ENCODE measurements around the gene ERC2.

Gene ERC2

DNA sequence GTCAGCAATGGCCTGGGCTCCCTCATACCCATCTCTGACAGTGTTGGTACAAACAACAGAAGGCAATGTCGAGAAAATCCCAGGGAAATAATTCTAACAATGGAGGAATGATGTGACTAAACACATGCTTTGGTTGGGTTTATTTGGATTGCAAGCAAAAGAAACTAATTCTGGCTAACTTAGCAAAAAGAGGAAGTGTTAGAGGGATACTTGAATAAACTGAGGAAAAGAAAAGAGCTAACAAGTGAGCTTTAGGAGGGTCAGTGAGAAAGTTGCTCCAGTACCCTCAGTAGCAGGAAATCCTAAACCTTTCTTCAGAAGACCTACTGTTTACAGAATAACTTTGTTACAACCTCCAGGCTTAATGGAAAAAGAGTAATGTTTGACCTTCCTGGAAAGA is 716.5 kb downstream of the ERC2 start:
- no peaks in the 10 kb centered on the region for H3K36me3 ChIP-seq (ENCODE audit: control insufficient read depth in 2 of 2, insufficient read depth in 1 of 2, low read length in 2 of 2)
- no peaks in the 10 kb centered on the region for H3K9me3 ChIP-seq (ENCODE audit: control insufficient read depth, insufficient read depth, low read depth, low read length)
- H3K27ac ChIP-seq (ENCODE audit: extremely low read depth, low read depth, low read length): no peak overlapping the region
- CTCF ChIA-PET: interaction anchor here (0.6 kb wide), 2 partner anchors 292 to 1001 kb away, joined by 3 read pairs; no protein-coding TSS in a partner anchor
- H3K4me1 ChIP-seq (ENCODE audit: control insufficient read depth, insufficient read depth, low read length): no peaks in the 10 kb centered on the region
- POLR2A ChIA-PET: no interaction called here
- TF ChIP-seq ZNF10 (tag by site-specific recombination; IDR thresholded peaks at IDR 0.05) (no peak), ZNF23 (tag by site-specific recombination; IDR thresholded peaks at IDR 0.05; ENCODE audit: borderline replicate concordance) (no peak), ZNF202 (tag by site-specific recombination; IDR thresholded peaks at IDR 0.05; ENCODE audit: borderline replicate concordance) (no peak)
- H3K4me3 ChIP-seq (ENCODE audit: low read depth, low read length): no peak overlapping the region

DNA sequence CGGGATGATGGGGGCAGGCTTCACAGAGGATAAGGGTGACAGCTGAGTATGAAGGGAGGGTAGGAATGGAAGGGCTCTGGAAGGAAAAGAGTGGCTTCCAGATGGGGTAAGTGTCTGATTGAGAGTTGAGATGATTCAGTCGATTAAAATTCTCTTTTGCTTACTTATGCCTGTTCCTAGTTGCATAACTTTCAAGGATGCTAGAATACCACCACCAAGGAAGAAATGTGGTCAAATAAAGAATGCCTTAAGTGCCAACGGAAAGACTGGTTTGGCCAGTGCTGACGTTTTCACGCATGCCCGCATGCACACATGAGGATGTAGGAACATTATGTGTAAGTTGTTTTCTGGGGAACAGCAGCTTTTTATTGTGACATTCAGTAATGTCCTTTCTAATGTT is 717.7 kb downstream of the ERC2 start:
- TF ChIP-seq ZNF146 (tag by site-specific recombination; IDR thresholded peaks at IDR 0.05) (no peak), ZNF157 (tag by site-specific recombination; IDR thresholded peaks at IDR 0.05) (no peak), ZNF350 (tag by site-specific recombination; IDR thresholded peaks at IDR 0.05) (no peak), ZNF112 (tag by site-specific recombination; IDR thresholded peaks at IDR 0.05) (no peak), ZNF2 (tag by site-specific recombination; IDR thresholded peaks at IDR 0.05) (no peak), ZNF155 (tag by site-specific recombination; IDR thresholded peaks at IDR 0.05) (no peak), GLIS2 (tag by site-specific recombination; IDR thresholded peaks at IDR 0.05) (no peak)
- TF ChIP-seq, protein P1, sequence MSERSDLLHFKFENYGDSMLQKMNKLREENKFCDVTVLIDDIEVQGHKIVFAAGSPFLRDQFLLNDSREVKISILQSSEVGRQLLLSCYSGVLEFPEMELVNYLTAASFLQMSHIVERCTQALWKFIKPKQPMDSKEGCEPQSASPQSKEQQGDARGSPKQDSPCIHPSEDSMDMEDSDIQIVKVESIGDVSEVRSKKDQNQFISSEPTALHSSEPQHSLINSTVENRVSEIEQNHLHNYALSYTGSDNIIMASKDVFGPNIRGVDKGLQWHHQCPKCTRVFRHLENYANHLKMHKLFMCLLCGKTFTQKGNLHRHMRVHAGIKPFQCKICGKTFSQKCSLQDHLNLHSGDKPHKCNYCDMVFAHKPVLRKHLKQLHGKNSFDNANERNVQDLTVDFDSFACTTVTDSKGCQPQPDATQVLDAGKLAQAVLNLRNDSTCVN (tag by site-specific recombination; optimal IDR thresholded peaks at IDR 0.05): no peak
- CTCF ChIA-PET: interaction anchor here (0.6 kb wide), 1 partner anchor 19 kb away, joined by 3 read pairs; no protein-coding TSS in a partner anchor
- Histone ChIP-seq H3K27ac (ENCODE audit: extremely low read depth, low read depth, low read length) (no peak overlapping the region), H3K9me3 (ENCODE audit: control insufficient read depth, insufficient read depth, low read depth, low read length) (no peaks in the 10 kb centered on the region), H3K4me3 (ENCODE audit: low read depth, low read length) (no peak overlapping the region), H3K4me1 (ENCODE audit: control insufficient read depth, insufficient read depth, low read length) (no peaks in the 10 kb centered on the region), H3K36me3 (ENCODE audit: control insufficient read depth in 2 of 2, insufficient read depth in 1 of 2, low read length in 2 of 2) (no peaks in the 10 kb centered on the region)
- POLR2A ChIA-PET: no interaction called here

DNA sequence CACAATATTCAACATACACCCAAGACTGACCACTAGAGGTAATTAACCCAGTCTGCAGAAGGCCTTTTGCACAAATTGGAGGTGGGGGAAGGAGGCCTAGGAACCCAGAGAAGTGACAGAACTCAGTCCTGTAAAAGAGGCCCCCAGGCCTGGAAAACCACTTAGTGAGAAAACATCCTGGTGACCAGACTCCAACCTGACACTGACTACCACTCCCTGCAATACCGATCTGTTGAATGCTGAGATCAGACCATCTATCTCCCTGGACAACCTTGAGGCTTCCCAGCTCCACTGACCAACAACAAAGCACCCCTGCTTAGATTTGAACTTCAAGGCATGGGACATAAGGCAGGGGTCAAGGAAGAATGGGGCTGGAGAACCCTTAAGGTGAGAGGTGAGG is 719.2 kb downstream of the ERC2 start:
- ChIA-PET POLR2A (no interaction called here), CTCF (interaction anchor here (1.3 kb wide), 1 partner anchor 23 kb away, joined by 3 read pairs; no protein-coding TSS in a partner anchor)
- H3K9me3 ChIP-seq (ENCODE audit: control insufficient read depth, insufficient read depth, low read depth, low read length): no peaks in the 10 kb centered on the region
- no peaks in the 10 kb centered on the region for H3K4me1 ChIP-seq (ENCODE audit: control insufficient read depth, insufficient read depth, low read length)
- no peaks in the 10 kb centered on the region for H3K36me3 ChIP-seq (ENCODE audit: control insufficient read depth in 2 of 2, insufficient read depth in 1 of 2, low read length in 2 of 2)
- no peak overlapping the region for H3K27ac ChIP-seq (ENCODE audit: extremely low read depth, low read depth, low read length)
- TF ChIP-seq ZNF707 (tag by site-specific recombination; IDR thresholded peaks at IDR 0.05) (no peak), ZNF114 (tag by site-specific recombination; IDR thresholded peaks at IDR 0.05) (no peak), ZNF175 (tag by site-specific recombination; IDR thresholded peaks at IDR 0.05) (no peak), ZSCAN16 (tag by site-specific recombination; IDR thresholded peaks at IDR 0.05) (no peak), ZNF394 (tag by site-specific recombination; IDR thresholded peaks at IDR 0.05; ENCODE audit: borderline replicate concordance) (no peak), EGR2 (tag by site-specific recombination; IDR thresholded peaks at IDR 0.05; ENCODE audit: low read depth) (no peak), ZNF350 (tag by site-specific recombination; IDR thresholded peaks at IDR 0.05) (no peak), ZNF837 (tag by site-specific recombination; IDR thresholded peaks at IDR 0.05) (no peak)
- TF ChIP-seq, protein P2, sequence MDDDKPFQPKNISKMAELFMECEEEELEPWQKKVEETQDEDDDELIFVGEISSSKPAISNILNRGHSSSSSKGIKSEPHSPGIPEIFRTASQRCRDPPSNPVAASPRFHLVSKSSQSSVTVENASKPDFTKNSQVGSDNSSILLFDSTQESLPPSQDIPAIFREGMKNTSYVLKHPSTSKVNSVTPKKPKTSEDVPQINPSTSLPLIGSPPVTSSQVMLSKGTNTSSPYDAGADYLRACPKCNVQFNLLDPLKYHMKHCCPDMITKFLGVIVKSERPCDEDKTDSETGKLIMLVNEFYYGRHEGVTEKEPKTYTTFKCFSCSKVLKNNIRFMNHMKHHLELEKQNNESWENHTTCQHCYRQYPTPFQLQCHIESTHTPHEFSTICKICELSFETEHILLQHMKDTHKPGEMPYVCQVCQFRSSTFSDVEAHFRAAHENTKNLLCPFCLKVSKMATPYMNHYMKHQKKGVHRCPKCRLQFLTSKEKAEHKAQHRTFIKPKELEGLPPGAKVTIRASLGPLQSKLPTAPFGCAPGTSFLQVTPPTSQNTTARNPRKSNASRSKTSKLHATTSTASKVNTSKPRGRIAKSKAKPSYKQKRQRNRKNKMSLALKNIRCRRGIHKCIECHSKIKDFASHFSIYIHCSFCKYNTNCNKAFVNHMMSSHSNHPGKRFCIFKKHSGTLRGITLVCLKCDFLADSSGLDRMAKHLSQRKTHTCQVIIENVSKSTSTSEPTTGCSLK (tag by site-specific recombination; IDR thresholded peaks at IDR 0.05): no peak
- no peak overlapping the region for H3K4me3 ChIP-seq (ENCODE audit: low read depth, low read length)

Data from HEK293 (cell line).